ENCODE data around the gene ABCA7. TPM values are rescaled to one million over a fixed set of nuclear protein-coding genes. Genes with fewer than 3 reads are reported as not detected.
A peak's percentile ranks its signal among the peaks of the same experiment; 100 is the strongest.
"Not testable (repeated sequence)": the region's sequence is repeated elsewhere in the genome, so short reads cannot be mapped to it uniquely, and the experiment has no call there.

Gene ABCA7
- total RNA-seq, 1 donor = 3.5 TPM

DNA sequence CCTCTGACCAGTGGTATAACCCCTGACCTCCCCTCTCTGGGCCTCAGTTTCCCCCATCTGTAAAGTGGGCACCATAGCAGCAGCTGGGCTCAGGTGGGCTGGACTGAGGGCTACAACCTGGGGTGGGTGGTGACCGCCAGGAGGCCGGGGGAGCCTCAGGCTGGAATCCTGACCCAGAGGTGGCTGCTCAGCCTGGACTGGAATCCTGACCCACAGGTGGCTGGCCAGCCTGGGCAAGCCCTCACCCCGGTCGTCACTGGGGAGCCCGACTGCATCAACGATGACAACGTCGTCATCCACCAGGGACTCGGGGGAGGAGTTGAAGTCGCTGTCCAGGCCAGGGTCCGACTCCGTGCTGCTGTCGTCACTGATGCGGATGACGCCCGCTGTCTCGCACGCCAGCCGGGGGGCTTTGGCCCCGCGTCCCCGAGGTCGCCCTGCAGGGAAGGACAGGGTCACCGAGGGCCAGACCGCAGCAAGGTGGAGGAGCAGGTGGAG, 74.1 kb downstream of the ABCA7 start:
- no peak overlapping the region for H3K4me3 ChIP-seq (ENCODE audit: low read depth, low read length)
- TF ChIP-seq, protein P1, sequence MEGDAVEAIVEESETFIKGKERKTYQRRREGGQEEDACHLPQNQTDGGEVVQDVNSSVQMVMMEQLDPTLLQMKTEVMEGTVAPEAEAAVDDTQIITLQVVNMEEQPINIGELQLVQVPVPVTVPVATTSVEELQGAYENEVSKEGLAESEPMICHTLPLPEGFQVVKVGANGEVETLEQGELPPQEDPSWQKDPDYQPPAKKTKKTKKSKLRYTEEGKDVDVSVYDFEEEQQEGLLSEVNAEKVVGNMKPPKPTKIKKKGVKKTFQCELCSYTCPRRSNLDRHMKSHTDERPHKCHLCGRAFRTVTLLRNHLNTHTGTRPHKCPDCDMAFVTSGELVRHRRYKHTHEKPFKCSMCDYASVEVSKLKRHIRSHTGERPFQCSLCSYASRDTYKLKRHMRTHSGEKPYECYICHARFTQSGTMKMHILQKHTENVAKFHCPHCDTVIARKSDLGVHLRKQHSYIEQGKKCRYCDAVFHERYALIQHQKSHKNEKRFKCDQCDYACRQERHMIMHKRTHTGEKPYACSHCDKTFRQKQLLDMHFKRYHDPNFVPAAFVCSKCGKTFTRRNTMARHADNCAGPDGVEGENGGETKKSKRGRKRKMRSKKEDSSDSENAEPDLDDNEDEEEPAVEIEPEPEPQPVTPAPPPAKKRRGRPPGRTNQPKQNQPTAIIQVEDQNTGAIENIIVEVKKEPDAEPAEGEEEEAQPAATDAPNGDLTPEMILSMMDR (IDR thresholded peaks at IDR 0.05; ENCODE audit: insufficient read depth, low read length) = no peak
- DNase-seq (ENCODE audit: low read depth) = no peak

- DNase-seq (ENCODE audit: low read depth) = not testable (repeated sequence)
These were observed 74.8 kb downstream of the ABCA7 start for GRCh38 chr19:1114728-1115127.

More at GRCh38 chr19:1114728-1115127, 74.8 kb downstream of the ABCA7 start:
- H3K4me3 ChIP-seq (ENCODE audit: low read depth, low read length) = not testable (repeated sequence)

Small RNA genes lying within 50 kb of the gene (small RNA-seq; reads per million reads assigned to genes)
- 7.1 reads per million, percentile 91 among the genes with 10 or more reads in this experiment for gene RNU6-2

Other genes starting within 250 kb of the ABCA7 start
- 30.9 and 121 TPM in 2 replicates for gene PTBP1, start 242.7 kb upstream of the ABCA7 start, total RNA-seq (ENCODE audit: low replicate concordance)
- 0.18 and 0.33 TPM in 2 replicates for gene PLPPR3, start 218.2 kb upstream of the ABCA7 start, total RNA-seq (ENCODE audit: low replicate concordance)
- gene AZU1, start 212.3 kb upstream of the ABCA7 start, total RNA-seq (ENCODE audit: low replicate concordance) = not detected in 2 replicates
- not detected in 2 replicates for gene PRTN3, start 199.1 kb upstream of the ABCA7 start, total RNA-seq (ENCODE audit: low replicate concordance)
- gene ELANE, start 187.8 kb upstream of the ABCA7 start, total RNA-seq (ENCODE audit: low replicate concordance) = 0.09 and 2.9 TPM in 2 replicates
- gene CFD, start 180.4 kb upstream of the ABCA7 start, total RNA-seq (ENCODE audit: low replicate concordance) = 25.8 and 161 TPM in 2 replicates
- gene MED16, start 146.9 kb upstream of the ABCA7 start, total RNA-seq (ENCODE audit: low replicate concordance) = 21.0 and 24.5 TPM in 2 replicates
- not detected in 2 replicates for gene RNU6-9, start 146.6 kb upstream of the ABCA7 start, total RNA-seq (ENCODE audit: low replicate concordance)
- 8.4 and 25.8 TPM in 2 replicates for gene R3HDM4, start 126.9 kb upstream of the ABCA7 start, total RNA-seq (ENCODE audit: low replicate concordance)
- gene KISS1R, start 122.8 kb upstream of the ABCA7 start, total RNA-seq (ENCODE audit: low replicate concordance) = not detected in 2 replicates
- gene ARID3A, start 114.1 kb upstream of the ABCA7 start, total RNA-seq (ENCODE audit: low replicate concordance) = 3.7 and 11.2 TPM in 2 replicates
- gene WDR18, start 55.8 kb upstream of the ABCA7 start, total RNA-seq (ENCODE audit: low replicate concordance) = 16.5 and 45.0 TPM in 2 replicates
- gene GRIN3B, start 39.7 kb upstream of the ABCA7 start, total RNA-seq (ENCODE audit: low replicate concordance) = 0.45 and 0.74 TPM in 2 replicates
- 44.7 and 49.9 TPM in 2 replicates for gene TMEM259, start 19.0 kb upstream of the ABCA7 start, total RNA-seq (ENCODE audit: low replicate concordance)
- not detected in 2 replicates for gene RNU6-2, start 18.6 kb upstream of the ABCA7 start, total RNA-seq (ENCODE audit: low replicate concordance)
- 96.0 and 101 TPM in 2 replicates for gene CNN2, start 13.5 kb upstream of the ABCA7 start, total RNA-seq (ENCODE audit: low replicate concordance)
- gene ARHGAP45, start 27.1 kb downstream of the ABCA7 start, total RNA-seq (ENCODE audit: low replicate concordance) = 0.18 TPM in 1 of 2 replicates, not detected in the other
- 27.7 and 91.2 TPM in 2 replicates for gene POLR2E, start 55.3 kb downstream of the ABCA7 start, total RNA-seq (ENCODE audit: low replicate concordance)
- gene GPX4, start 63.9 kb downstream of the ABCA7 start, total RNA-seq (ENCODE audit: low replicate concordance) = 156 and 288 TPM in 2 replicates
- 18.5 and 41.2 TPM in 2 replicates for gene SBNO2, start 134.2 kb downstream of the ABCA7 start, total RNA-seq (ENCODE audit: low replicate concordance)
- 54.1 and 84.1 TPM in 2 replicates for gene STK11, start 165.7 kb downstream of the ABCA7 start, total RNA-seq (ENCODE audit: low replicate concordance)
- 2.3 and 3.1 TPM in 2 replicates for gene CBARP, start 197.9 kb downstream of the ABCA7 start, total RNA-seq (ENCODE audit: low replicate concordance)
- 15.7 and 55.6 TPM in 2 replicates for gene ATP5F1D, start 201.6 kb downstream of the ABCA7 start, total RNA-seq (ENCODE audit: low replicate concordance)
- gene MIDN, start 208.5 kb downstream of the ABCA7 start, total RNA-seq (ENCODE audit: low replicate concordance) = 23.2 and 32.5 TPM in 2 replicates
- 245 and 776 TPM in 2 replicates for gene CIRBP, start 229.2 kb downstream of the ABCA7 start, total RNA-seq (ENCODE audit: low replicate concordance)
- 25.2 and 123 TPM in 2 replicates for gene FAM174C, start 235.4 kb downstream of the ABCA7 start, total RNA-seq (ENCODE audit: low replicate concordance)
- not detected in 2 replicates for gene EFNA2, start 245.8 kb downstream of the ABCA7 start, total RNA-seq (ENCODE audit: low replicate concordance)

Data from fibroblast of the aortic adventitia (primary cell).